ENCODE measurements around the gene VWC2.

VWC2 gene

GRCh38 chr7:49821181-49821580 is 47.7 kb downstream of the VWC2 start:
- no peak for TF ChIP-seq CTCF (conservative IDR thresholded peaks at IDR 0.05; ENCODE audit: low read length)
- peak; percentile 0 for DNase-seq (ENCODE audit: low read depth)
- H3K4me3 ChIP-seq (ENCODE audit: low read length): no peak overlapping the region

- no peak overlapping the region for H3K4me3 ChIP-seq (ENCODE audit: low read length)
- TF ChIP-seq CTCF (conservative IDR thresholded peaks at IDR 0.05; ENCODE audit: low read length): no peak
- DNase-seq (ENCODE audit: low read depth): no peak
These were observed 49.4 kb downstream of the VWC2 start for GRCh38 chr7:49822856-49823255.

- no peak overlapping the region for H3K4me3 ChIP-seq (ENCODE audit: low read length)
- TF ChIP-seq CTCF (conservative IDR thresholded peaks at IDR 0.05; ENCODE audit: low read length): no peak
- DNase-seq (ENCODE audit: low read depth): no peak
These were observed 50.1 kb downstream of the VWC2 start for GRCh38 chr7:49823566-49823965.

- DNase-seq (ENCODE audit: low read depth): no peak
- H3K4me3 ChIP-seq (ENCODE audit: low read length): no peak overlapping the region
- TF ChIP-seq CTCF (conservative IDR thresholded peaks at IDR 0.05; ENCODE audit: low read length): no peak
These were observed 66.6 kb downstream of the VWC2 start for GRCh38 chr7:49839863-49840645.

GRCh38 chr7:49840751-49841405 is 67.4 kb downstream of the VWC2 start:
- no peak for DNase-seq (ENCODE audit: low read depth)
- no peak for TF ChIP-seq CTCF (conservative IDR thresholded peaks at IDR 0.05; ENCODE audit: low read length)
- no peak overlapping the region for H3K4me3 ChIP-seq (ENCODE audit: low read length)

- no peak for DNase-seq (ENCODE audit: low read depth)
- TF ChIP-seq CTCF (conservative IDR thresholded peaks at IDR 0.05; ENCODE audit: low read length): no peak
- no peak overlapping the region for H3K4me3 ChIP-seq (ENCODE audit: low read length)
These were observed 72.2 kb downstream of the VWC2 start for GRCh38 chr7:49845626-49846025.

All from AG10803 (cell line).